HepG2 (cell line): ENCODE results near the gene NOL4L. TPM values are rescaled to one million over a fixed set of nuclear protein-coding genes. Genes with fewer than 3 reads are reported as not detected.

ENCODE experiments used
- HMGXB4 ChIP-seq, 2 experiments: sonication (generic) in 1 of 2; formaldehyde crosslinking in 1 of 2; IDR thresholded peaks; 2 replicates each; pipeline versions ENCODE4 v1.4.0 to v1.6.1; 2018 to 2020; ENCODE audit warnings: missing genetic modification reagents in 2 of 2, borderline replicate concordance in 1 of 2, low read depth in 1 of 2, mild to moderate bottlenecking in 1 of 2, missing biosample characterization in 1 of 2
- HNRNPK ChIP-seq: fragments of 200-400 bp; formaldehyde crosslinking; IDR thresholded peaks from 2 replicates; pipeline ENCODE4 v1.6.1; 2018; ENCODE audit warnings: low read length, low read depth, moderate library complexity, mild to moderate bottlenecking; ENCODE audit not compliant: poor library complexity, severe bottlenecking
- KDM6A ChIP-seq: IDR thresholded peaks from 2 replicates; pipeline ENCODE4 v1.6.1; 2016; ENCODE audit warnings: low read depth
- PCBP1 ChIP-seq: fragments of 200-400 bp; formaldehyde crosslinking; IDR thresholded peaks from 2 replicates; pipeline ENCODE4 v1.6.1; 2017; ENCODE audit warnings: mild to moderate bottlenecking, low read depth, low read length, borderline replicate concordance
- SNAI1 ChIP-seq: sonication (generic); formaldehyde crosslinking; IDR thresholded peaks from 2 replicates; pipeline ENCODE4 v1.5.0; 2020; ENCODE audit warnings: mild to moderate bottlenecking, missing genetic modification reagents, borderline replicate concordance
- SRSF4 ChIP-seq: fragments of 200-400 bp; formaldehyde crosslinking; IDR thresholded peaks from one replicate; pipeline ENCODE4 v1.6.1; 2018; ENCODE audit warnings: mild to moderate bottlenecking, low read depth, low read length, moderate library complexity; ENCODE audit not compliant: poor library complexity, severe bottlenecking
- TCF12 ChIP-seq, 2 experiments: fragments of 450-650 bp in 1 of 2; sonication (generic) in 1 of 2; formaldehyde crosslinking in 1 of 2; IDR thresholded peaks; 2 replicates each; pipeline versions ENCODE4 v1.6.1 to v1.8.0; 2017 to 2022; ENCODE audit warnings: antibody characterized with exemption in 1 of 2, mild to moderate bottlenecking in 1 of 2, missing genetic modification reagents in 1 of 2, moderate library complexity in 1 of 2
- ZBTB42 ChIP-seq: sonication (generic); formaldehyde crosslinking; IDR thresholded peaks from 2 replicates; pipeline ENCODE4 v1.5.0; 2020; ENCODE audit warnings: mild to moderate bottlenecking, missing genetic modification reagents
- ZBTB7A ChIP-seq: sonication (generic); formaldehyde crosslinking; IDR thresholded peaks from 2 replicates; pipeline ENCODE4 v1.8.0; 2022; ENCODE audit warnings: mild to moderate bottlenecking, missing genetic modification reagents
- ZFP36L1 ChIP-seq: sonication (generic); formaldehyde crosslinking; IDR thresholded peaks from 2 replicates; pipeline ENCODE4 v1.8.0; 2022; ENCODE audit warnings: mild to moderate bottlenecking, missing genetic modification reagents, moderate library complexity
- ZFP36L2 ChIP-seq: sonication (generic); formaldehyde crosslinking; IDR thresholded peaks from 2 replicates; pipeline ENCODE4 v1.4.0; 2020; ENCODE audit warnings: missing genetic modification reagents
- ZFP82 ChIP-seq: sonication (generic); formaldehyde crosslinking; IDR thresholded peaks from 2 replicates; pipeline ENCODE4 v1.5.1; 2020; ENCODE audit warnings: mild to moderate bottlenecking, missing genetic modification reagents, borderline replicate concordance
- ZNF180 ChIP-seq: sonication (generic); formaldehyde crosslinking; IDR thresholded peaks from 2 replicates; pipeline ENCODE4 v1.4.0; 2020; ENCODE audit warnings: low read depth, missing genetic modification reagents, borderline replicate concordance
- ZNF550 ChIP-seq: sonication (generic); formaldehyde crosslinking; IDR thresholded peaks from 2 replicates; pipeline ENCODE4 v1.4.0; 2020; ENCODE audit warnings: mild to moderate bottlenecking, missing genetic modification reagents, borderline replicate concordance
- polyA plus RNA-seq, 8 experiments: library from polyadenylated mRNA; depleted of rRNA in 3 of 8; stranded (reverse) in 7 of 8; unstranded in 1 of 8; fragments of >200 nt; fragmentation: Illumina TruSeq in 4 of 8; extraction: Trizol in 4 of 8; gene quantifications; 2 replicates each; pipeline versions ENCODE4 v1.2.1 to v1.2.3, GENCODE V29; 2011 to 2016; ENCODE audit warnings: low read depth in 4 of 8, missing spikeins in 1 of 8, mixed read lengths in 1 of 8; ENCODE audit not compliant: insufficient read depth in 1 of 8
- total RNA-seq, 5 experiments: library from RNA; depleted of rRNA; stranded (reverse); fragments of >200 nt; fragmentation: Illumina TruSeq; extraction: Trizol; gene quantifications; 2 replicates each; pipeline ENCODE4 v1.2.3, GENCODE V29; 2016; ENCODE audit warnings: low read depth in 1 of 5
- TF ChIP-seq, protein P1 (sequence below): sonication (generic); formaldehyde crosslinking; IDR thresholded peaks from 2 replicates; pipeline ENCODE4 v1.4.0; 2020; ENCODE audit warnings: missing genetic modification reagents, borderline replicate concordance
- TF ChIP-seq, protein P2 (sequence below), 2 experiments: sonication (generic) in 1 of 2; formaldehyde crosslinking in 1 of 2; IDR thresholded peaks; 2 replicates each; pipeline versions ENCODE4 v1.6.1 to v1.9.0; 2014 to 2022; ENCODE audit warnings: antibody characterized with exemption in 1 of 2, borderline replicate concordance in 1 of 2, inconsistent platforms in 1 of 2, low read depth in 1 of 2, missing genetic modification reagents in 1 of 2

Gene NOL4L
- total and polyA plus RNA-seq, 2 of the 13 experiments (the other 11 are each of a cell fraction or from before 2014, with no cell fraction given), result 16.6 to 35.4 TPM

GRCh38 chr20:32510120-32510600 lies 75.0 kb downstream of the NOL4L start (continued):
- TF ChIP-seq, protein P1, sequence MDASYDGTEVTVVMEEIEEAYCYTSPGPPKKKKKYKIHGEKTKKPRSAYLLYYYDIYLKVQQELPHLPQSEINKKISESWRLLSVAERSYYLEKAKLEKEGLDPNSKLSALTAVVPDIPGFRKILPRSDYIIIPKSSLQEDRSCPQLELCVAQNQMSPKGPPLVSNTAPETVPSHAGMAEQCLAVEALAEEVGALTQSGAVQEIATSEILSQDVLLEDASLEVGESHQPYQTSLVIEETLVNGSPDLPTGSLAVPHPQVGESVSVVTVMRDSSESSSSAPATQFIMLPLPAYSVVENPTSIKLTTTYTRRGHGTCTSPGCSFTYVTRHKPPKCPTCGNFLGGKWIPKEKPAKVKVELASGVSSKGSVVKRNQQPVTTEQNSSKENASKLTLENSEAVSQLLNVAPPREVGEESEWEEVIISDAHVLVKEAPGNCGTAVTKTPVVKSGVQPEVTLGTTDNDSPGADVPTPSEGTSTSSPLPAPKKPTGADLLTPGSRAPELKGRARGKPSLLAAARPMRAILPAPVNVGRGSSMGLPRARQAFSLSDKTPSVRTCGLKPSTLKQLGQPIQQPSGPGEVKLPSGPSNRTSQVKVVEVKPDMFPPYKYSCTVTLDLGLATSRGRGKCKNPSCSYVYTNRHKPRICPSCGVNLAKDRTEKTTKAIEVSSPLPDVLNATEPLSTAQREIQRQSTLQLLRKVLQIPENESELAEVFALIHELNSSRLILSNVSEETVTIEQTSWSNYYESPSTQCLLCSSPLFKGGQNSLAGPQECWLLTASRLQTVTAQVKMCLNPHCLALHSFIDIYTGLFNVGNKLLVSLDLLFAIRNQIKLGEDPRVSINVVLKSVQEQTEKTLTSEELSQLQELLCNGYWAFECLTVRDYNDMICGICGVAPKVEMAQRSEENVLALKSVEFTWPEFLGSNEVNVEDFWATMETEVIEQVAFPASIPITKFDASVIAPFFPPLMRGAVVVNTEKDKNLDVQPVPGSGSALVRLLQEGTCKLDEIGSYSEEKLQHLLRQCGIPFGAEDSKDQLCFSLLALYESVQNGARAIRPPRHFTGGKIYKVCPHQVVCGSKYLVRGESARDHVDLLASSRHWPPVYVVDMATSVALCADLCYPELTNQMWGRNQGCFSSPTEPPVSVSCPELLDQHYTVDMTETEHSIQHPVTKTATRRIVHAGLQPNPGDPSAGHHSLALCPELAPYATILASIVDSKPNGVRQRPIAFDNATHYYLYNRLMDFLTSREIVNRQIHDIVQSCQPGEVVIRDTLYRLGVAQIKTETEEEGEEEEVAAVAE (CRISPR knock-in tag), result no peak
- TF ChIP-seq ZBTB7A (CRISPR knock-in tag) (no peak), ZFP36L1 (CRISPR knock-in tag) (no peak), KDM6A (CRISPR knock-in tag) (no peak), TCF12 (IDR thresholded peaks at IDR 0.05) (no peak), TCF12 (CRISPR knock-in tag; IDR thresholded peaks at IDR 0.05) (no peak), ZNF180 (CRISPR knock-in tag) (no peak), ZFP36L2 (CRISPR knock-in tag) (no peak), PCBP1 (no peak), ZFP82 (CRISPR knock-in tag) (no peak), HNRNPK (no peak), SRSF4 (no peak), ZBTB42 (CRISPR knock-in tag) (no peak; the same call in 1 of the 2 replicates), ZNF550 (CRISPR knock-in tag) (no peak), SNAI1 (no peak), HMGXB4 (CRISPR knock-in tag; IDR thresholded peaks at IDR 0.05; ENCODE audit: borderline replicate concordance in 1 of 2, low read depth in 1 of 2) (no peak; a peak in 1 of 4 replicates)
- TF ChIP-seq, protein P2, sequence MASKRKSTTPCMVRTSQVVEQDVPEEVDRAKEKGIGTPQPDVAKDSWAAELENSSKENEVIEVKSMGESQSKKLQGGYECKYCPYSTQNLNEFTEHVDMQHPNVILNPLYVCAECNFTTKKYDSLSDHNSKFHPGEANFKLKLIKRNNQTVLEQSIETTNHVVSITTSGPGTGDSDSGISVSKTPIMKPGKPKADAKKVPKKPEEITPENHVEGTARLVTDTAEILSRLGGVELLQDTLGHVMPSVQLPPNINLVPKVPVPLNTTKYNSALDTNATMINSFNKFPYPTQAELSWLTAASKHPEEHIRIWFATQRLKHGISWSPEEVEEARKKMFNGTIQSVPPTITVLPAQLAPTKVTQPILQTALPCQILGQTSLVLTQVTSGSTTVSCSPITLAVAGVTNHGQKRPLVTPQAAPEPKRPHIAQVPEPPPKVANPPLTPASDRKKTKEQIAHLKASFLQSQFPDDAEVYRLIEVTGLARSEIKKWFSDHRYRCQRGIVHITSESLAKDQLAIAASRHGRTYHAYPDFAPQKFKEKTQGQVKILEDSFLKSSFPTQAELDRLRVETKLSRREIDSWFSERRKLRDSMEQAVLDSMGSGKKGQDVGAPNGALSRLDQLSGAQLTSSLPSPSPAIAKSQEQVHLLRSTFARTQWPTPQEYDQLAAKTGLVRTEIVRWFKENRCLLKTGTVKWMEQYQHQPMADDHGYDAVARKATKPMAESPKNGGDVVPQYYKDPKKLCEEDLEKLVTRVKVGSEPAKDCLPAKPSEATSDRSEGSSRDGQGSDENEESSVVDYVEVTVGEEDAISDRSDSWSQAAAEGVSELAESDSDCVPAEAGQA (IDR thresholded peaks at IDR 0.05; ENCODE audit: low read depth), result no peak
- TF ChIP-seq, protein P2 (CRISPR knock-in tag; IDR thresholded peaks at IDR 0.05; ENCODE audit: borderline replicate concordance), result no peak
